T47D (cell line): Measurements from ENCODE around the gene TSSC4.

ENCODE experiments used
- DNase-seq, 2 experiments: peaks; one replicate each; pipeline versions ENCODE4 v3.0.0 to v3.0.0-alpha.2; 2011 to 2012; ENCODE audit warnings: low read depth in 1 of 2, low spot score in 1 of 2
- JUND ChIP-seq: IDR thresholded peaks from 2 replicates; pipeline ENCODE4 v1.6.1; 2012; ENCODE audit warnings: low read depth
- in situ Hi-C: cut with HindIII; loops from 2 replicates; pipeline ENCODE4 v1.10.0; 2016; ENCODE audit warnings: low sequenced_read_pairs, low pct_unique_long_range_greater_than_20kb

Gene TSSC4

GRCh38 chr11:2393111-2393868 lies 7.3 kb upstream of the TSSC4 start:
- in situ Hi-C loops = no loop called here
- TF ChIP-seq JUND = no peak

GRCh38 chr11:2393941-2394817 lies 6.4 kb upstream of the TSSC4 start:
- no peak for DNase-seq
- TF ChIP-seq JUND = no peak
- in situ Hi-C loops = no loop called here

More at GRCh38 chr11:2393111-2393868, 7.3 kb upstream of the TSSC4 start:
- DNase-seq = no peak

GRCh38 chr11:2394818-2395105 lies 5.8 kb upstream of the TSSC4 start:
- in situ Hi-C loops = no loop called here
- no peak for DNase-seq
- no peak for TF ChIP-seq JUND

- TF ChIP-seq JUND = no peak
- in situ Hi-C loops = no loop called here
- DNase-seq = no peak
Measured at GRCh38 chr11:2395211-2395730, 5.3 kb upstream of the TSSC4 start.

GRCh38 chr11:2395856-2396255 lies 4.7 kb upstream of the TSSC4 start:
- TF ChIP-seq JUND = no peak
- no peak for DNase-seq
- in situ Hi-C loops = no loop called here

GRCh38 chr11:2396471-2396870 lies 4.1 kb upstream of the TSSC4 start:
- in situ Hi-C loops = no loop called here
- TF ChIP-seq JUND = no peak

GRCh38 chr11:2397005-2397404 lies 3.5 kb upstream of the TSSC4 start:
- in situ Hi-C loops = no loop called here
- no peak for DNase-seq

More at GRCh38 chr11:2396471-2396870, 4.1 kb upstream of the TSSC4 start:
- no peak for DNase-seq

GRCh38 chr11:2398664-2399355 lies 1.7 kb upstream of the TSSC4 start:
- DNase-seq = no peak
- in situ Hi-C loops = no loop called here
- TF ChIP-seq JUND = no peak

More at GRCh38 chr11:2397005-2397404, 3.5 kb upstream of the TSSC4 start:
- no peak for TF ChIP-seq JUND

- DNase-seq = no peak
- no peak for TF ChIP-seq JUND
- in situ Hi-C loops = no loop called here
Measured at GRCh38 chr11:2399488-2400068, 972 bp upstream of the TSSC4 start.

GRCh38 chr11:2400762-2401435 lies 349 bp downstream of the TSSC4 start:
- in situ Hi-C loops = no loop called here
- DNase-seq = no peak
- no peak for TF ChIP-seq JUND

- TF ChIP-seq JUND = no peak
- in situ Hi-C loops = no loop called here
- DNase-seq = no peak
Measured at GRCh38 chr11:2401436-2401984, 960 bp downstream of the TSSC4 start.

GRCh38 chr11:2402106-2402505 lies 1.6 kb downstream of the TSSC4 start:
- in situ Hi-C loops = no loop called here
- TF ChIP-seq JUND = no peak
- DNase-seq = no peak
